AG04450 (cell line): ENCODE measurements around the gene KIF6. TPM values are rescaled to one million over a fixed set of nuclear protein-coding genes. Genes with fewer than 3 reads are reported as not detected.

Source experiments
- CTCF ChIA-PET: fragments of 300-600, 350-600 bp; formaldehyde crosslinking; extraction: SDS; loops from one replicate; lab custom pipeline; 2022; ENCODE audit warnings: antibody characterized with exemption, inconsistent platforms; lab: Charles Lee
- POLR2A ChIA-PET: fragments of 350-600 bp; formaldehyde crosslinking; extraction: SDS; loops from one replicate; lab custom pipeline; 2021; ENCODE audit warnings: antibody characterized with exemption, inconsistent platforms; lab: Yijun Ruan, JAX
- DNase-seq: peaks from one replicate; pipeline ENCODE4 v3.0.0-alpha.2; 2011; ENCODE audit warnings: low read depth, low spot score
- H3K27ac ChIP-seq: one replicate; pipeline ENCODE4 v1.5.1; 2012; ENCODE audit warnings: low read depth, low read length, control low read depth
- H3K27me3 ChIP-seq: one replicate; pipeline ENCODE4 v1.6.0; 2012; ENCODE audit warnings: low read length; ENCODE audit not compliant: control insufficient read depth, insufficient read depth
- H3K4me3 ChIP-seq: 2 replicates; pipeline ENCODE4 v1.5.1; 2011; ENCODE audit warnings: mild to moderate bottlenecking, low read depth, low read length, control low read depth
- H3K9me3 ChIP-seq: 2 replicates; pipeline ENCODE4 v1.5.1; 2012; ENCODE audit warnings: low read length; ENCODE audit not compliant: control insufficient read depth, insufficient read depth
- CTCF ChIP-seq: IDR thresholded peaks from 2 replicates; pipeline ENCODE4 v1.5.1; 2011; ENCODE audit warnings: low read depth, low read length, control low read depth, inconsistent platforms
- polyA plus RNA-seq: library from polyadenylated mRNA; depleted of rRNA; stranded (reverse); fragments of >200 nt; gene quantifications from 2 replicates; pipeline ENCODE4 v1.2.3, GENCODE V29; 2011

KIF6 gene
- polyA plus RNA-seq, 1 experiment, result 0.02 TPM

DNA sequence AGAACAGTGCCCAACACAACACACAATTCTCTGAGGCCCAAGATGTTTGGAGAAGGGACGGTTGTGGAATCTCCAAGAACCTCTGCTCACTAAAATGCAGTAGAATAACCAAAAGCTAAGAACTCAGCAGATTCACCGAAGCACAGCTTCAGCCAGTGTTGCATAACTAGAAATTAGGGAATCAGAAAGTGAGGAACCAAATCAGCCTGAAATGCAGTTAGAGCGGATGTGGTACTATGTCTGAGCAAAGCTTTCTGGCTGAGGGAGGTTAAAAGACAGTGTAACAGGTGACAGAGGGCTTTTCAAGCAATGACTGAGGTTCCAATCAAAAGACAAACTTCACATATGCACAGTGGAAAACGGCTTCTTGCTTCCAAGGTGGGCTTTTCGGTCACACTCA, 204.8 kb downstream of the KIF6 start:
- POLR2A ChIA-PET, result no interaction called here
- no peak for DNase-seq

DNA sequence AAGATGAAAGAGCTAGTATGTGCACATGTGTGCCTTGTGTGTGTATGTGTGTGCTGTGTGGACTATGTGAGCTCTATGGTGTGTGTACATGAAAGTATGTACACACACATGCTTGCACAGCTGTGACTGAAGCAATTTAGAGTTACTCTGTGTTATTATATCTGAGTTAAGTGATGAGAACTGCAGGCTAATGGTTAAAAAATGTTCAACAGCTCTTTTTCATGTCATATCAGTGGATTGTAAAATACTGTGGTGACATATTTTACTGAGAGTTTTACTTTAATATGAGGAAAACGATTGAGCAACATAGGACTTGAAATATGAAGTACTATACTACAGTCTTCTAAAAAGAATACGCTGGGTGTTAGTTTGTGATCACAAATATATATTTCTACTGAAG, 207.0 kb downstream of the KIF6 start:
- no peaks in the 10 kb centered on the region for H3K27me3 ChIP-seq
- no peak for TF ChIP-seq CTCF
- ChIA-PET CTCF (no interaction called here), POLR2A (no interaction called here)
- no peak overlapping the region for H3K4me3 ChIP-seq
- no peak overlapping the region for H3K27ac ChIP-seq
- no peak for DNase-seq
- no peaks in the 10 kb centered on the region for H3K9me3 ChIP-seq

More for the DNA sequence above, 204.8 kb downstream of the KIF6 start:
- Histone ChIP-seq H3K9me3 (no peaks in the 10 kb centered on the region), H3K27ac (no peak overlapping the region), H3K4me3 (no peak overlapping the region), H3K27me3 (no peaks in the 10 kb centered on the region)
- no peak for TF ChIP-seq CTCF
- CTCF ChIA-PET, result no interaction called here

GRCh38 chr6:39517756-39518155, 207.5 kb downstream of the KIF6 start:
- Histone ChIP-seq H3K4me3 (no peak overlapping the region), H3K27ac (no peak overlapping the region), H3K27me3 (no peaks in the 10 kb centered on the region), H3K9me3 (no peaks in the 10 kb centered on the region)
- ChIA-PET CTCF (no interaction called here), POLR2A (no interaction called here)
- DNase-seq, result no peak
- TF ChIP-seq CTCF, result no peak

- Histone ChIP-seq H3K27me3 (no peaks in the 10 kb centered on the region), H3K9me3 (no peaks in the 10 kb centered on the region), H3K4me3 (no peak overlapping the region), H3K27ac (no peak overlapping the region)
- no peak for TF ChIP-seq CTCF
- no peak for DNase-seq
- ChIA-PET POLR2A (no interaction called here), CTCF (no interaction called here)
Measured at GRCh38 chr6:39516471-39516870, 208.7 kb downstream of the KIF6 start.

DNA sequence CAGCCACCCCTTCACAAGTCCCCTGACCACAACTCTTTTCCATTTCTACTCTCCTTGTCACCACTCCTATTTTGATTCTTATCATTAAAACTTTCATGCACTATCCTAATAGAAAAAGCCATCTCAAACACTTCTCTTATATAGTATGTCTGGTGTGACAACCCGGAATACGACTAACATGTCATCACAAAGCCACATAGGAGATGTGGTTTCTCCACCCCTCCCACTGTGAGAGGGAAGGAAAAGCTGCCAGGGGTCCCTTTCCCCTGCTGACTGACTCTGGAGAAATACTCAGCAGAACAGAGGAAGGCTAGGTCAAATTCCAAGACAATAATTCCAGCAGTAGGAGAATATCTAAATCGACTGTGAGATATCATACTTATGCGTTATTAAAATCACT, 209.7 kb downstream of the KIF6 start:
- Histone ChIP-seq H3K27me3 (no peaks in the 10 kb centered on the region), H3K9me3 (no peaks in the 10 kb centered on the region), H3K4me3 (no peak overlapping the region), H3K27ac (no peak overlapping the region)
- TF ChIP-seq CTCF, result no peak
- ChIA-PET POLR2A (no interaction called here), CTCF (no interaction called here)
- no peak for DNase-seq
